PC-9 (cell line): Measurements from ENCODE around the gene MYOM1. TPM values are rescaled to one million over a fixed set of nuclear protein-coding genes. Genes with fewer than 3 reads are reported as not detected.

Source experiments
- BruUV-seq: library from RNA; stranded (reverse); fragments of 400-500 nt; replicated peaks from 2 replicates; lab custom pipeline; 2021; lab: Mats Ljungman, UMichigan
- CTCF ChIA-PET: fragments of 300-600 bp; sonication (Branson Sonifier 250); formaldehyde crosslinking; loops from one replicate; lab custom pipeline; 2022; ENCODE audit warnings: antibody characterized with exemption; lab: Charles Lee
- POLR2A ChIA-PET: fragments of 300-600 bp; sonication (Branson Sonifier 250); formaldehyde crosslinking; loops from one replicate; lab custom pipeline; 2022; ENCODE audit warnings: antibody characterized with exemption; ENCODE audit not compliant: unreplicated experiment; lab: Charles Lee
- DNase-seq, 2 experiments: peaks; one replicate each; pipeline versions ENCODE4 v3.0.0 to v3.0.0-alpha.2; 2015 to 2022; ENCODE audit warnings: mixed read lengths in 1 of 2
- H2AFZ ChIP-seq: fragments of 200-600 bp; sonication (generic); 2 replicates; pipeline ENCODE4 v1.8.1; 2017; ENCODE audit warnings: antibody characterized with exemption
- H3F3A ChIP-seq: fragments of 200-600 bp; sonication (generic); 2 replicates; pipeline ENCODE4 v1.8.1; 2017; ENCODE audit warnings: antibody characterized with exemption, mild to moderate bottlenecking, low read depth; ENCODE audit not compliant: insufficient read depth
- H3K27ac ChIP-seq: fragments of 200-600 bp; sonication (generic); 2 replicates; pipeline ENCODE4 v1.6.1; 2016; ENCODE audit warnings: mixed run types
- H3K27me3 ChIP-seq: fragments of 200-600 bp; sonication (generic); 2 replicates; pipeline ENCODE4 v1.6.1; 2016; ENCODE audit warnings: low read depth, mixed run types; ENCODE audit not compliant: insufficient read depth
- H3K36me3 ChIP-seq: fragments of 200-600 bp; sonication (generic); 2 replicates; pipeline ENCODE4 v1.6.1; 2016; ENCODE audit warnings: low read depth, mixed run types
- H3K4me1 ChIP-seq: fragments of 200-600 bp; sonication (generic); replicated peaks from 2 replicates; pipeline ENCODE4 v1.6.1; 2016; ENCODE audit warnings: mixed run types; ENCODE audit not compliant: insufficient read depth
- H3K4me2 ChIP-seq: fragments of 200-600 bp; sonication (generic); 2 replicates; pipeline ENCODE4 v1.6.1; 2017; ENCODE audit warnings: mixed run types
- H3K4me3 ChIP-seq: fragments of 200-600 bp; sonication (generic); 2 replicates; pipeline ENCODE4 v1.6.1; 2016; ENCODE audit warnings: mixed run types
- H3K79me2 ChIP-seq: fragments of 200-600 bp; sonication (generic); 2 replicates; pipeline ENCODE4 v1.6.1; 2017; ENCODE audit warnings: low read depth, mixed run types
- H3K9me2 ChIP-seq: fragments of 200-600 bp; sonication (generic); 2 replicates; pipeline ENCODE4 v1.8.1; 2017; ENCODE audit warnings: mild to moderate bottlenecking; ENCODE audit not compliant: insufficient read depth
- H3K9me3 ChIP-seq: fragments of 200-600 bp; sonication (generic); 2 replicates; pipeline ENCODE4 v1.8.1; 2016; ENCODE audit warnings: low read depth; ENCODE audit not compliant: insufficient read depth
- H4K20me1 ChIP-seq: fragments of 200-600 bp; sonication (generic); 2 replicates; pipeline ENCODE4 v1.8.1; 2017; ENCODE audit not compliant: insufficient read depth
- EZH2 ChIP-seq: fragments of 200-600 bp; sonication (generic); IDR thresholded peaks from 2 replicates; pipeline ENCODE4 v1.8.0; 2017; ENCODE audit warnings: antibody characterized with exemption, low read depth
- intact Hi-C: fragments of 100-400 bp; cut with micrococcal nuclease; formaldehyde crosslinking; loops from one replicate; pipeline ENCODE4 v1.10.0; 2022; ENCODE audit not compliant: unreplicated experiment
- total RNA-seq: library from RNA; stranded (reverse); gene quantifications from 2 replicates; pipeline ENCODE4 v1.2.3, GENCODE V29; 2021
- TF ChIP-seq, protein P1 (sequence below): fragments of 200-600 bp; sonication (generic); conservative IDR thresholded peaks from 2 replicates; pipeline ENCODE4 v1.6.1; 2017; ENCODE audit warnings: mixed run types, antibody characterized with exemption, mild to moderate bottlenecking, moderate library complexity

The MYOM1 gene
- total RNA-seq, 1 experiment from 2014 or later, result 1.3 TPM

DNA sequence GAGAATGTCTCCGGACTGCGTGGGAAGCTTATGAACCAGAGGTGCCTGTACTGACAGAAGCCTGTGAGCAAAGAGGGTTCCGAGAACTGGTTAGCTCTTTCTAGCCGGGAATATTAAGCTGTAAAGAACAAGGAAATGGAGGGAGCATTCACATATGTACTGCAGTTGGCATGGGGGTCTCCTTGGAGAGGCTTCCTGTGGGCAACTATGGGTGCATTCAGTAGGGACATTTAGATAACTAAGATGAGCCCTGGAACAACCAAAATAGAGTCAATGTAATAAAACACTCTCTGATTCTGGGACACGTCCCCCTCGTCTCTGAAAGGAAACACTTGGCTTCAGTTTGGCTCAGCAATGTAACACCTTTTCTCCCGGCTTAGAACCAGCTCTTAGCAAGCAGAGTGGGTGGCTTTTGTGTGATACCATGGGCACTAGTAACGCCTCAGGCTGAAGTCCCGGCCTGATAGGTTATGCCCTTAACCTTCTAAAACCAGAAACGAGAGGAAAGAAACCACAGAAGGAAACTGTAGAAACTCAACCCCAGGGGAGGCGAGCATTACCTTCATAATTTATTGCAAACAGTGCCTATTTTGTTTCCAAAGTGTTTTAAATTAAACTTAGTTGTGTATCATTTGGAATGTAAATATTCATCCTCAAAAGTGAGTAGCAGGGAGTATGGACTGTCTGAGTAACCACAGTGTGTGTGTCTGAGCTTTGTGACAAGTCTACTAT lies 158.0 kb downstream of the MYOM1 start:
- Histone ChIP-seq H2AFZ (no peak overlapping the region), H3K9me2 (no peaks in the 10 kb centered on the region), H4K20me1 (no peaks in the 10 kb centered on the region), H3K79me2 (no peaks in the 10 kb centered on the region), H3K4me1 (peaks cover 22% of the 10 kb centered on the region), H3K27ac (no peak overlapping the region), H3K27me3 (no peaks in the 10 kb centered on the region), H3K36me3 (no peaks in the 10 kb centered on the region), H3K4me2 (no peak overlapping the region), H3K9me3 (no peaks in the 10 kb centered on the region), H3F3A (peaks cover 16% of the 10 kb centered on the region), H3K4me3 (no peak overlapping the region)
- ChIA-PET POLR2A (no interaction called here), CTCF (interaction anchor here (0.7 to 1.8 kb wide), 3 partner anchors 55 to 114 kb away, joined by 3 to 9 read pairs (median 5); no protein-coding TSS in a partner anchor)
- BruUV-seq, result no TSS peak
- intact Hi-C loops, result no loop called here
- TF ChIP-seq EZH2, result no peak
- TF ChIP-seq, protein P1, sequence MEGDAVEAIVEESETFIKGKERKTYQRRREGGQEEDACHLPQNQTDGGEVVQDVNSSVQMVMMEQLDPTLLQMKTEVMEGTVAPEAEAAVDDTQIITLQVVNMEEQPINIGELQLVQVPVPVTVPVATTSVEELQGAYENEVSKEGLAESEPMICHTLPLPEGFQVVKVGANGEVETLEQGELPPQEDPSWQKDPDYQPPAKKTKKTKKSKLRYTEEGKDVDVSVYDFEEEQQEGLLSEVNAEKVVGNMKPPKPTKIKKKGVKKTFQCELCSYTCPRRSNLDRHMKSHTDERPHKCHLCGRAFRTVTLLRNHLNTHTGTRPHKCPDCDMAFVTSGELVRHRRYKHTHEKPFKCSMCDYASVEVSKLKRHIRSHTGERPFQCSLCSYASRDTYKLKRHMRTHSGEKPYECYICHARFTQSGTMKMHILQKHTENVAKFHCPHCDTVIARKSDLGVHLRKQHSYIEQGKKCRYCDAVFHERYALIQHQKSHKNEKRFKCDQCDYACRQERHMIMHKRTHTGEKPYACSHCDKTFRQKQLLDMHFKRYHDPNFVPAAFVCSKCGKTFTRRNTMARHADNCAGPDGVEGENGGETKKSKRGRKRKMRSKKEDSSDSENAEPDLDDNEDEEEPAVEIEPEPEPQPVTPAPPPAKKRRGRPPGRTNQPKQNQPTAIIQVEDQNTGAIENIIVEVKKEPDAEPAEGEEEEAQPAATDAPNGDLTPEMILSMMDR, result no peak
- no peak for DNase-seq

DNA sequence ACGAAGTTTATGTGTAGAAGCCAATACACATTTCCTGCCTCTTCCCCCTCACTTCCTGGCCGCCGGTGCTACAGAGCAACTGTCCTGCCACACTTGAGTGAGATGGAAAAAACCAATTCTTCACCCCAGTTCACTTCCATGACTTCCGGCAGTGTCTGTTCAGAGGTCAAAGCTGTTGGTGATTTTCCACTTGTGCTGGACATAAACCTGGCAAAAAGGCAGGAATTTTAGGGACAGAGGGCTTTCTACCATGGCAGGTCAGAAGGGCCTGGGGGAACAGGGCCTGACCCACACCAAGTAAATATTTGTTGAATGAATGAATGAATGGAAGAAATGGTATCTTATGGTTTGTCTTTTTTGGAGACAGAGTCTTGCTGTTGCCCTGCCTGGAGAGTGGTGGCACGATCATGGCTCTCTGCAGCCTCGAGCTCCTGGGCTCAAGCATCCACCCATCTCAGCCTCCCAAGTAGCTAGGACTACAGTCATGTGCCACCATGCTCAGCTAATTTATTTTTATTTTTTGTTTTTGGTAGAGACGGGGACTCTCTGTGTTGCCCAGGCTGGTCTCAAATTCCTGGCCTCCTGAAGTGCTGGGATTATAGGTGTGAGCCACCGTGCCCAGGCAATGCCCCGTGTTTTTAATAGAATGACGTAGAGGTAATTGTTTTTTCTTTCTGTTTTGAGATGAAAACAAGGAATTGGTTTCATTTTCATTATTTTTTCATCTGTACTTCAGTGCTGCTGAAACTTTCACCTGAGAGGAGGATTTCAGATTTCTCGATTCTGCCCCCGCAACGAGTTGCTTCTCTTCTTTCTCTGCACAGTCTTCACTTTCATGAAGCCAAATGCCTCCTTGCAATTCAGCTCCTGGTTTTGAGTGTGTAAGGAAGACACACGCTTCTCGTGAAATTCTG lies 158.8 kb downstream of the MYOM1 start:
- Histone ChIP-seq H3K4me1 (peaks cover 24% of the 10 kb centered on the region), H3K4me2 (no peak overlapping the region), H3K9me3 (no peaks in the 10 kb centered on the region), H3F3A (peaks cover 16% of the 10 kb centered on the region), H3K27ac (no peak overlapping the region), H3K4me3 (no peak overlapping the region), H3K79me2 (no peaks in the 10 kb centered on the region), H4K20me1 (no peaks in the 10 kb centered on the region), H3K27me3 (no peaks in the 10 kb centered on the region), H2AFZ (no peak overlapping the region), H3K9me2 (no peaks in the 10 kb centered on the region), H3K36me3 (no peaks in the 10 kb centered on the region)
- CTCF ChIA-PET, result interaction anchor here (0.7 kb wide), 1 partner anchor 59 kb away, joined by 5 read pairs; no protein-coding TSS in a partner anchor
- TF ChIP-seq, protein P1, result no peak
- TF ChIP-seq EZH2, result no peak
- intact Hi-C loops, result no loop called here
- BruUV-seq, result no TSS peak
- DNase-seq, result no peak
- POLR2A ChIA-PET, result no interaction called here

DNA sequence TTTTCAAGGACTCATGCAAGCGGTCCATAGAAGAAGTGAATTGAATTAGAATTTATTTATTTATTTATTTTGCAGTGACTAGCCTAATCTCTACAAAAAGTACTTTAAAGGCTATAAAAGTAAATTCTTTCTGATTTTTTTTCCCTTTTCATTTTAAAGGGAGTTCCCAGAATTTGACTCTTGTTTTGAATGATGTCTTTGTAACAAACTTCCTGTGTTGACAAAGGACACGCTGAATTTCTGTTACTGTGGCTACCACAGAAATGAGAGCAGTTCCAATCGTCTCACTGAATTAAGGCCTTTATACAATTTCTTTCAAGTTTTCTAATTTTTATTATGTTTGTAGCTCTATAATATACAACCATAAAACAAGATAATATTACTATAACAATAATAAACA lies 160.5 kb downstream of the MYOM1 start:
- Histone ChIP-seq H3K4me1 (peaks cover 41% of the 10 kb centered on the region), H3K27me3 (no peaks in the 10 kb centered on the region), H3K9me2 (no peaks in the 10 kb centered on the region), H3K79me2 (no peaks in the 10 kb centered on the region), H4K20me1 (no peaks in the 10 kb centered on the region), H3K36me3 (no peaks in the 10 kb centered on the region), H3K27ac (no peak overlapping the region), H3F3A (peaks cover 29% of the 10 kb centered on the region), H2AFZ (no peak overlapping the region), H3K9me3 (peaks cover 2% of the 10 kb centered on the region; the same call in 1 of the 2 replicates), H3K4me2 (no peak overlapping the region), H3K4me3 (no peak overlapping the region)
- BruUV-seq, result no TSS peak
- DNase-seq, result no peak
- CTCF ChIA-PET, result no interaction called here
- intact Hi-C loops, result no loop called here
- no peak for TF ChIP-seq EZH2
- TF ChIP-seq, protein P1, result no peak
- POLR2A ChIA-PET, result interaction anchor here (0.6 kb wide), 1 partner anchor 45 kb away, joined by 4 read pairs; no protein-coding TSS in a partner anchor
